Central memory CD8-positive, alpha-beta T cell (primary cell): ENCODE data around the gene IL15.

Experiments used
- ATAC-seq: fragments of 150-1000 bp; cut with Tn5 transposase; replicated peaks from 2 replicates; pipeline ENCODE4 v1.10.0; 2022; ENCODE audit warnings: mild to moderate bottlenecking, moderate FRiP score, moderate number of reproducible peaks; ENCODE audit not compliant: poor library complexity, severe bottlenecking; ENCODE audit errors: extremely low read depth
- DNase-seq, 2 donors: peaks; one replicate each; pipeline ENCODE4 v3.0.0; 2021; ENCODE audit warnings: low spot score in 2 of 2
- H3K27ac Mint-ChIP-seq: one replicate; pipeline ENCODE4 v1.8.0; 2022; ENCODE audit warnings: low read depth, mild to moderate bottlenecking, moderate library complexity, mixed read lengths
- H3K27me3 Mint-ChIP-seq: one replicate; pipeline ENCODE4 v1.8.0; 2022; ENCODE audit warnings: mixed read lengths
- H3K36me3 Mint-ChIP-seq: one replicate; pipeline ENCODE4 v1.8.0; 2022; ENCODE audit warnings: mild to moderate bottlenecking, moderate library complexity, mixed read lengths; ENCODE audit not compliant: insufficient read depth
- H3K4me1 Mint-ChIP-seq: one replicate; pipeline ENCODE4 v1.8.0; 2022; ENCODE audit warnings: mixed read lengths
- H3K4me3 Mint-ChIP-seq: one replicate; pipeline ENCODE4 v1.8.0; 2022; ENCODE audit warnings: mild to moderate bottlenecking, moderate library complexity, mixed read lengths
- H3K9me3 Mint-ChIP-seq: one replicate; pipeline ENCODE4 v1.8.0; 2022; ENCODE audit warnings: mixed read lengths

IL15 gene

DNA sequence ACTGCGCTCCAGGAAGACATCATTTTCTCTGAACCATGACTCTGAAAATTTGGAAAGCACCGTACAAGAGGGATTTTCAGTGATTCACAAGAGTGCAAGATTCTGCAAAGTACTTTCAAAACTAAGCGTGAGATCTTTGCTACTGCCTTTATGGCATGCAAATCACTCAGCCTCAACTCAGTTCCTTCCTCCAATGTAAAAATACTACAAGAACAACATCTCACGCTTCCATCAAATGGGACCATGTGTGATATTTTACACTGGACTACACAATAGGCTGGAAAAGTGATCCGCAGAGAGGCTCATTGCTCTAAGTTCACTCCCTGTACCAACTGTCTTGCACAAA lies 674 bp upstream of the IL15 start:
- Mint-ChIP-seq H3K36me3 (peaks cover 5% of the 10 kb centered on the region), H3K4me1 (peaks cover 31% of the 10 kb centered on the region), H3K27ac (no peak overlapping the region), H3K27me3 (no peaks in the 10 kb centered on the region), H3K9me3 (no peaks in the 10 kb centered on the region), H3K4me3 (peak overlapping the region; percentile 100)
- ATAC-seq (no peak), DNase-seq (no peak)

DNA sequence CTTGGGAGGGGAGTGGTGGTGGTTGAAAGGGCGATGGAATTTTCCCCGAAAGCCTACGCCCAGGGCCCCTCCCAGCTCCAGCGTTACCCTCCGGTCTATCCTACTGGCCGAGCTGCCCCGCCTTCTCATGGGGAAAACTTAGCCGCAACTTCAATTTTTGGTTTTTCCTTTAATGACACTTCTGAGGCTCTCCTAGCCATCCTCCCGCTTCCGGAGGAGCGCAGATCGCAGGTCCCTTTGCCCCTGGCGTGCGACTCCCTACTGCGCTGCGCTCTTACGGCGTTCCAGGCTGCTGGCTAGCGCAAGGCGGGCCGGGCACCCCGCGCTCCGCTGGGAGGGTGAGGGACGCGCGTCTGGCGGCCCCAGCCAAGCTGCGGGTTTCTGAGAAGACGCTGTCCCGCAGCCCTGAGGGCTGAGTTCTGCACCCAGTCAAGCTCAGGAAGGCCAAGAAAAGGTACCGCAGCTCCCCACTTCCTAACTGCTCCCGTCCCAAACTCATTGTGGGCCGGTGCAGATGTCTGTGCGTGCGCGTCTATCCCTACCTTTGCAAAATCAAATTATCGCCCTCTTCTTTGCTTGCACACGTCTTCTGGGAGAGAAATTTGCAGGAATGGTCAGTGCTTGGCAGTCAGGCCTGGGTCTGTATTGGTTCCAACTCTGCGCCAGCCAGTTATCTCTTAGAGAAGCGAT lies 533 bp downstream of the IL15 start:
- H3K36me3 Mint-ChIP-seq: peaks cover 5% of the 10 kb centered on the region
- H3K9me3 Mint-ChIP-seq: no peaks in the 10 kb centered on the region
- peak overlapping the region; percentile 100 for H3K4me3 Mint-ChIP-seq
- peak overlapping the region; percentile 97 for H3K27ac Mint-ChIP-seq
- peak; percentile 63 for ATAC-seq
- peak in 1 of 2 donors; percentile 15 for DNase-seq
- peaks cover 33% of the 10 kb centered on the region for H3K4me1 Mint-ChIP-seq
- H3K27me3 Mint-ChIP-seq: no peaks in the 10 kb centered on the region

DNA sequence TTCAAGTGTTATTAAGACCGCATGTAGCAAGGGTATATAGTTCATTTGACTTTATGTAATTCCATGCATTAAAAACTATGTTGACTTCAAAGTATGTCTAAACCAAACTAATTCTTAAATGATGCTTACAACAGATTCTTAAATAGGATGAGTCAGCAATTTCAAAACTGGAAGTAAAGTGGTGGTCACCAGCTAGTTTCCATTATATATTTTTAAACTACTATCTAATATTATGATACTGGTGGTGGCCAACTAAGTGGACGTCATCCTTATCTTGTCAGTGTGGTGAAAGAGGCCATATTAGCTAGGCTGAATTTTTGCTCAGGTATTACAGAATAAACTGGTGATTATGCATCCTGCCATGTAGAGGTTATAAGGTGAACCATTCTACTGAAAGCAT lies 1.2 kb downstream of the IL15 start:
- Mint-ChIP-seq H3K4me3 (peak overlapping the region; percentile 100), H3K4me1 (peaks cover 37% of the 10 kb centered on the region), H3K27ac (peak overlapping the region; percentile 97), H3K27me3 (no peaks in the 10 kb centered on the region), H3K9me3 (no peaks in the 10 kb centered on the region), H3K36me3 (peaks cover 5% of the 10 kb centered on the region)
- no peak for ATAC-seq
- DNase-seq: no peak

DNA sequence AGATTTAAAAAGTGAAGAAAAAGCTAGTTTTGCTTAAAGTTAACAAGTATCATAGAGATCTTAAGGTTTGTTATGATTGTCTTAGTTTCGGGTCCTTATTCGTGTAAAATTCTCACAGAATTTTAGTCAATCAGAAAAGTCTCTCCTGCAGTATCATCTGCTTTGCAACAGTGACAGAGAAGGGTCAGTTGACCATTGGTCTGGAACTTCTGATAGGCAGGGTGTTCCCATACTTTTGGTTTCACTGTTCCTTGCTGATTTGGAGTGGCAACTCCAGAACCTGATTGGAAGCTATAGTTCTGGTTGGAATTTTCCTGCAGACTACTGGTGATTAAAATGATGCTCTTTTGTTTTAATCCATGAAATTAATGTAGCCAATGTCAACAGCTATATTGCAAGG lies 1.8 kb downstream of the IL15 start:
- DNase-seq (no peak), ATAC-seq (no peak)
- Mint-ChIP-seq H3K27me3 (no peaks in the 10 kb centered on the region), H3K4me3 (peak overlapping the region; percentile 27), H3K36me3 (peaks cover 5% of the 10 kb centered on the region), H3K27ac (no peak overlapping the region), H3K9me3 (no peaks in the 10 kb centered on the region), H3K4me1 (peaks cover 39% of the 10 kb centered on the region)

DNA sequence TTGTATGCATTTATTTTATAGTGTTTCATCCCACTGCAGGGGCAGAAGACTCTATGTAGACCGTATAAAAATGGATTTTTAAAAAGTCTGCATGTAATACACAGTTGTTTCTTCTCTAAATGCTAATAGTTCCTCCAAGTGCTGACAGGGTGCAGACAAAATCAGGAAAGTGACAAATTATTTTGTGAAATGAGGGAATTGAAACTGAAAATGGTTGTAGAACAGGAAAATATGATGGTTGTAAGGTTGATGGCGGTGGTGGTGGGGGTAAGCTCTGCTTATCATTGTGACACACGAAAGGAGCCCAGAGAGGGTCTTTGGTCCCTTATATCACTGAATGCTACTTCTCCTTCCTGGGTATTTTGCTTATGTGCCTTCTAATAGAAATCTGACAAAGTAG lies 4.3 kb downstream of the IL15 start:
- no peaks in the 10 kb centered on the region for H3K27me3 Mint-ChIP-seq
- no peak overlapping the region for H3K4me3 Mint-ChIP-seq
- H3K9me3 Mint-ChIP-seq: no peaks in the 10 kb centered on the region
- no peak overlapping the region for H3K27ac Mint-ChIP-seq
- no peak for ATAC-seq
- no peak for DNase-seq
- peaks cover 50% of the 10 kb centered on the region for H3K4me1 Mint-ChIP-seq
- peaks cover 5% of the 10 kb centered on the region for H3K36me3 Mint-ChIP-seq

DNA sequence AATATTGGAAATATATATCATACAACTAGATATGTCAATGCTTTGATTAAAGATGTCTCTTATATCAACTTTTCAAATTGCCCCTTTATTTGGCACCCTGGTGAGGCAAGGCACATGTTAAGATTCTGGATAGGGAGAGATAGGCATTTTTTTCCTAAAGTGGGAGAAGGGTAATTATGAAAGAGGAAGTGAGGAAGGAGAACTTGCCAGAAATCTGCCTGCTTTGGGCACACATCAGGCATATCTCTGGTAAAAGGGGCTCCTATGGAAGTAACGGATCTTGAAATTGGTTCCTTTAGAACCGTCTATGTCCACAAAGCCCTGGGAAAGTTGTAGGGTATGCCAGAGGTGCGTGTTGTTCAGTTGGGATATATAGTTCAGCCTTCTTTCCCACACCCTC lies 5.7 kb downstream of the IL15 start:
- H3K4me1 Mint-ChIP-seq: peaks cover 49% of the 10 kb centered on the region
- H3K9me3 Mint-ChIP-seq: no peaks in the 10 kb centered on the region
- no peak overlapping the region for H3K27ac Mint-ChIP-seq
- H3K27me3 Mint-ChIP-seq: no peaks in the 10 kb centered on the region
- DNase-seq (no peak), ATAC-seq (no peak)
- H3K36me3 Mint-ChIP-seq: peaks cover 2% of the 10 kb centered on the region
- no peak overlapping the region for H3K4me3 Mint-ChIP-seq

DNA sequence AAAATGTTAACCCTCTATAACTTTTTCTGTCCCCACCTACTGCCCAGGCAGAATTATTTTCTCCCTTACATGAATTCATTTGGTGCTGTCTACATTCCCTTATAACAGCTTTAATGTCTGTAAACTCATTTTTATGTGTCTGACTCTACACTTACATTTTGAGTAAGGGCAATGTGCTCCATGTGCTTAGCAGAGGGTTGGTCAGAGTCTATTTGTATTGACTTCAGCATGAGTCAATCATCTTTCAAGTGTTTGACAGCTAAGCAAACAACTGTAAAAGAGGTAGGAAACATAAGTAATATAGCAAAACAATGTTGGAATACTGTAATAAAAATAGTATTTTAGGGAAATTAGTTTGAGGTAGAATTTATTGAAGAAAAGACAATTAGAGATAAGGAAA lies 6.3 kb downstream of the IL15 start:
- peaks cover 49% of the 10 kb centered on the region for H3K4me1 Mint-ChIP-seq
- ATAC-seq (no peak), DNase-seq (no peak)
- H3K27me3 Mint-ChIP-seq: no peaks in the 10 kb centered on the region
- no peaks in the 10 kb centered on the region for H3K9me3 Mint-ChIP-seq
- no peaks in the 10 kb centered on the region for H3K36me3 Mint-ChIP-seq
- H3K27ac Mint-ChIP-seq: no peak overlapping the region
- no peak overlapping the region for H3K4me3 Mint-ChIP-seq

DNA sequence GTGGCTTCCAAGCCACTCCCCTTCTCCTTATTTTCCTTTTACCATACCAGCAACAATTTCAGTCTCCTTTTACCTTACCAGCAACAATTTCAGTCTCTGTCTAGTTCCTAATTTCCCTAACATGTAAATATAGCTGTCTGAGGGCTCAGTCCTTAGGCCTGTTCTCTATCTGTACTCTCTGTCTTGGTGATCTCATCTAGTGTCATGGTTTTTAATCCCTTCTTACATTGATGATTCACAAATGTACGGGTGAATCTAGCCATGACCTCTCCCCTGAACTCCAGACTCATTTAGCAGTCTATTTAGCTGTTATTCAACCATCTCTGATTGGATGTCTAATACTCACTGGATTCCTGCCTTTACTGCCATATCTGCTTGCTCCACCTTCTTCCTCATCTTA lies 7.2 kb downstream of the IL15 start:
- Mint-ChIP-seq H3K27me3 (no peaks in the 10 kb centered on the region), H3K36me3 (no peaks in the 10 kb centered on the region), H3K27ac (no peak overlapping the region), H3K4me3 (no peak overlapping the region), H3K9me3 (no peaks in the 10 kb centered on the region), H3K4me1 (peaks cover 45% of the 10 kb centered on the region)
- DNase-seq: no peak
- ATAC-seq: no peak

DNA sequence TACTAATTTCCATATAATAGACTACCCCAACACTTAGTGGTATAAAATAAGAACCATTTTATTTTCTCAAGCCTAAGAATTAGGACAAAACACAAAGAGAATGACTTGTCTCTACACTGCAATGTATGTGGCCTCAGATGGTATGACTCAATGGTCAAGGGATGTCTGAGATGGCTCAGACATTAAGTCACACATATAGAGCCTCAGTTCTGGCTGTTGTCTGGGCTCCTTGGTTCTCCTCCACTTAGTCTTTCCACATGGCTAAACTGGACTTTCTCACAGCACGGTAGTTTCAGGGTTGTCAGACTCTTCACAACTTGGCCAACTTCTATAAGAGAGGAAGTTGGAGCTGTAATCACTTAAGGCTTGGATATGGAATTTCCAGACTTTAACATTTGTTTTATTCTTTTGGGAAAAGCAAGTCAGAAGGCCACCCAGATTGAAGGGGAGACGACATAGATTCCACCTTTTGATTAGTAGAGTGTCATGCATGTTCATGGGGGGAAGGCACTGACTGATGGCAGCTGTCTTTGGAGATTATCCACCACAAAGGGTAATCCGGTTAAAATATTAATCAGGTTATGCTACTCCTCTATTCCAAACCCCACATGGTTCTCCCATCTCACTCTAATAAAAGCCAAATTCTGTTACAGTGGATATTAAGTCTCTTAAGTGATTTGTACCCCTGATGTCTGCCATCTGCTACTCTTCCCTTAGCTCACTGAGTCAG lies 9.4 kb downstream of the IL15 start:
- DNase-seq (no peak), ATAC-seq (no peak)
- Mint-ChIP-seq H3K4me1 (peaks cover 34% of the 10 kb centered on the region), H3K4me3 (no peak overlapping the region), H3K27me3 (no peaks in the 10 kb centered on the region), H3K27ac (no peak overlapping the region), H3K36me3 (no peaks in the 10 kb centered on the region), H3K9me3 (no peaks in the 10 kb centered on the region)

DNA sequence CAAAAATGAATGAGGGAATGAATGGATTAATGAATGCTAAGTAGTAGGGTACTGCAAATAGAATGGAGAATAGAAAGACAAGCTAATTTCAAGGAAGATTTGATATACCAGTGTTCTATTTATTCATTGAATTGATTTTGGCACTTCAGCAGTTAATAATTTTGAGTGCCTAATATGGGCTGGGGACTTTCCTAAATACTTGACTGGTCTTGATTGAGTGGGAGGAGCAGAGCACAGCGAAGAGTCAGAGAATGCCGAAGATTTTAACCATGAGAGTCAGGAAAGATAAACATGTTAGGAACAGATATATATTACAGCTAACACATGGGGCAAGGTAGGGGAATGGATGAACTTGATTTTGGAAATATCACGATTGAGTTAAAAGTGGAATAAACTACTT lies 10.6 kb downstream of the IL15 start:
- DNase-seq (no peak), ATAC-seq (no peak)
- Mint-ChIP-seq H3K27ac (no peak overlapping the region), H3K4me3 (no peak overlapping the region), H3K9me3 (no peaks in the 10 kb centered on the region), H3K36me3 (no peaks in the 10 kb centered on the region), H3K4me1 (peaks cover 31% of the 10 kb centered on the region), H3K27me3 (no peaks in the 10 kb centered on the region)

DNA sequence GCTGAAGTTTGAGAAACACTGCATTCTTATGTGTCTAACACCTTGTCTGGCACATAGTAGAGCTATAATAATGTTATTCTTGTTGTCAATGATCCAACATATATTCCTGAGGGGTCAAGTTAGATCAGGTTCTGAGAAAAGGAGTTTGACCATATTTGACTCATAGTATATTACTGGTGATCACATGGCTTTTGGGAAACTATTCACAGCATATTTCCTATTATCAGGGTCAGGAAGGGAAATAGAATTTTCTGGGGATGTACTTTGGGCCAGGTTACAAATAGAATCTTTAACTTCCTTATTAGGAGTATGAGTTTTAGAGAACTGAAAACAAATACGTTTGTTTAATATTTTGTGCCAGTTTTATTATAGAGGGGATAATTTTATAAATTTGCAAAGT lies 11.6 kb downstream of the IL15 start:
- Mint-ChIP-seq H3K4me1 (peaks cover 28% of the 10 kb centered on the region), H3K27ac (no peak overlapping the region), H3K27me3 (no peaks in the 10 kb centered on the region), H3K9me3 (no peaks in the 10 kb centered on the region), H3K4me3 (no peak overlapping the region), H3K36me3 (no peaks in the 10 kb centered on the region)
- ATAC-seq: no peak
- no peak for DNase-seq

DNA sequence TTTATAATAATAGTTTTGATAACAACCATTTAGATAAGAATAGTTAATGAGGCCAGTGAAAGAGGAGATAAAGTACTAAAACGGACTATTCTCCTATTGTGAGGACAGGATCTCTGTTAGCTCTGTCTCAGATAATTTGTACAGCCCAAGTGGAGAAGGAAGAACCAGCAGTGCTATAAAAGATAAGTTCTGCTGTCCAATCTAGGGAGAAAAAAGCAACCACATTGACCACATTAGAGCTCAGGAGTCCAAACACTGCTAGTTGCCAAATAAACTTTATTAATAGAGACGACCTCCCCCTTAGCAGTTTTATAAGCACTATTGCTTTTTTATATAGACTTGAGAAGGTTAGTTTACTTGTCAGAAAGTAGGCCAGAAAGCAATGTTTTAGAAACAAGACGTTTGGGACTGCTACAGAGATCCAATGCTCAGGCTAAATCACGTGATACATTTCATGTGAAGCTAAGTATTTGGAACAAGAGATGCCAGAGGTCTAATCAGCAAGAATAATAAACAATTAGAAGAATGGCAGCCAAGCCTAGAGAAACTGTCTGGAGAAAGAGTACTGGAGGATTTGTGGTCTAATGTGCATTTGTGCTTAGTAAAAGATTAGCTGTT lies 15.9 kb downstream of the IL15 start:
- Mint-ChIP-seq H3K36me3 (no peaks in the 10 kb centered on the region), H3K27me3 (no peaks in the 10 kb centered on the region), H3K4me1 (peaks cover 9% of the 10 kb centered on the region), H3K27ac (peak overlapping the region; percentile 19), H3K9me3 (no peaks in the 10 kb centered on the region), H3K4me3 (no peak overlapping the region)
- DNase-seq: no peak
- no peak for ATAC-seq

DNA sequence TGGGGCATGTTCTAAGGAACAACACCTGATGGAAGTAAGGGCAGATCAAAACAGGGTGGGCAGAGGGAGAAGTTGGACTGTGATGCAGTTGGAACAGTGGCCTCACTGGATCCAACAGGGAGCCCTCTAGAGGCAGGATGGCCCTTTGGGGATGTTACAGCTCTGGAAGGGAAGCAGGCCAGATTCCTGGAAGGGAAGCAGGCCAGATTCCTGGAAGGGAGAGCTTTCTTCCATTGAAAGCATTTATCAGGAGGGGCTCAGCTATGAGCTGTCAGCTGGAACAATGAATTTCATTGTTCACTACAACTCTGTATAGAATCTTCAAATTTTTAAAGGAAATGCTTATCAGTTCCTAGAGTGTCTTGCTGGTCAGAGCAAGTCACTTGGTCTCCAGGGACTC lies 17.7 kb downstream of the IL15 start:
- H3K27me3 Mint-ChIP-seq: no peaks in the 10 kb centered on the region
- H3K4me1 Mint-ChIP-seq: peaks cover 5% of the 10 kb centered on the region
- no peaks in the 10 kb centered on the region for H3K36me3 Mint-ChIP-seq
- no peak overlapping the region for H3K4me3 Mint-ChIP-seq
- no peaks in the 10 kb centered on the region for H3K9me3 Mint-ChIP-seq
- no peak for ATAC-seq
- no peak for DNase-seq
- H3K27ac Mint-ChIP-seq: no peak overlapping the region
